ENCODE results near the gene ALKAL2.
A peak's percentile ranks its signal among the peaks of the same experiment; 100 is the strongest.
"Not testable (repeated sequence)": the region's sequence is repeated elsewhere in the genome, so short reads cannot be mapped to it uniquely, and the experiment has no call there.

ALKAL2 gene

GRCh38 chr2:287911-288757, at the start of gene ALKAL2:
Gene ALKAL2 (minus strand): TSS chr2:288091. CDS start chr2:287835, 256 bp downstream.
- TF ChIP-seq JUND (IDR thresholded peaks at IDR 0.05; ENCODE audit: low read depth): no peak
- no peak for DNase-seq (ENCODE audit: low read depth in 1 of 2, low spot score in 1 of 2)
- in situ Hi-C loops (cut with HindIII; ENCODE audit: low pct_unique_long_range_greater_than_20kb, low sequenced_read_pairs): no loop called here

GRCh38 chr2:336949-337348, 49.1 kb upstream of the ALKAL2 start:
- DNase-seq (ENCODE audit: low read depth in 1 of 2, low spot score in 1 of 2); in situ Hi-C loops (cut with HindIII; ENCODE audit: low pct_unique_long_range_greater_than_20kb, low sequenced_read_pairs): not testable (repeated sequence)

- in situ Hi-C loops (cut with HindIII; ENCODE audit: low pct_unique_long_range_greater_than_20kb, low sequenced_read_pairs): no loop called here
- no peak for TF ChIP-seq JUND (IDR thresholded peaks at IDR 0.05; ENCODE audit: low read depth)
- DNase-seq (ENCODE audit: low read depth in 1 of 2, low spot score in 1 of 2): no peak
Measured at GRCh38 chr2:336360-336759, 48.5 kb upstream of the ALKAL2 start.

- in situ Hi-C loops (cut with HindIII; ENCODE audit: low pct_unique_long_range_greater_than_20kb, low sequenced_read_pairs): no loop called here
- DNase-seq (ENCODE audit: low read depth in 1 of 2, low spot score in 1 of 2): peak in 1 of 2 experiments; percentile 19
- no peak for TF ChIP-seq JUND (IDR thresholded peaks at IDR 0.05; ENCODE audit: low read depth)
Measured at GRCh38 chr2:332592-332991, 44.7 kb upstream of the ALKAL2 start.

- DNase-seq (ENCODE audit: low read depth in 1 of 2, low spot score in 1 of 2): peak in 1 of 2 experiments; percentile 54
- in situ Hi-C loops (cut with HindIII; ENCODE audit: low pct_unique_long_range_greater_than_20kb, low sequenced_read_pairs): no loop called here
- no peak for TF ChIP-seq JUND (IDR thresholded peaks at IDR 0.05; ENCODE audit: low read depth)
Measured at GRCh38 chr2:328761-329160, 40.9 kb upstream of the ALKAL2 start.

GRCh38 chr2:323035-323434, 35.1 kb upstream of the ALKAL2 start:
- no peak for DNase-seq (ENCODE audit: low read depth in 1 of 2, low spot score in 1 of 2)
- no peak for TF ChIP-seq JUND (IDR thresholded peaks at IDR 0.05; ENCODE audit: low read depth)
- in situ Hi-C loops (cut with HindIII; ENCODE audit: low pct_unique_long_range_greater_than_20kb, low sequenced_read_pairs): no loop called here

- in situ Hi-C loops (cut with HindIII; ENCODE audit: low pct_unique_long_range_greater_than_20kb, low sequenced_read_pairs): no loop called here
- no peak for DNase-seq (ENCODE audit: low read depth in 1 of 2, low spot score in 1 of 2)
- TF ChIP-seq JUND (IDR thresholded peaks at IDR 0.05; ENCODE audit: low read depth): no peak
Measured at GRCh38 chr2:322326-322725, 34.4 kb upstream of the ALKAL2 start.

- no peak for DNase-seq (ENCODE audit: low read depth in 1 of 2, low spot score in 1 of 2)
- no peak for TF ChIP-seq JUND (IDR thresholded peaks at IDR 0.05; ENCODE audit: low read depth)
- in situ Hi-C loops (cut with HindIII; ENCODE audit: low pct_unique_long_range_greater_than_20kb, low sequenced_read_pairs): no loop called here
Measured at GRCh38 chr2:320561-320960, 32.7 kb upstream of the ALKAL2 start.

GRCh38 chr2:319059-319600, 31.2 kb upstream of the ALKAL2 start:
- in situ Hi-C loops (cut with HindIII; ENCODE audit: low pct_unique_long_range_greater_than_20kb, low sequenced_read_pairs): no loop called here
- no peak for TF ChIP-seq JUND (IDR thresholded peaks at IDR 0.05; ENCODE audit: low read depth)
- DNase-seq (ENCODE audit: low read depth in 1 of 2, low spot score in 1 of 2): no peak

- in situ Hi-C loops (cut with HindIII; ENCODE audit: low pct_unique_long_range_greater_than_20kb, low sequenced_read_pairs): no loop called here
- no peak for DNase-seq (ENCODE audit: low read depth in 1 of 2, low spot score in 1 of 2)
- TF ChIP-seq JUND (IDR thresholded peaks at IDR 0.05; ENCODE audit: low read depth): no peak
Measured at GRCh38 chr2:317501-318424, 29.9 kb upstream of the ALKAL2 start.

- in situ Hi-C loops (cut with HindIII; ENCODE audit: low pct_unique_long_range_greater_than_20kb, low sequenced_read_pairs): no loop called here
- no peak for TF ChIP-seq JUND (IDR thresholded peaks at IDR 0.05; ENCODE audit: low read depth)
- DNase-seq (ENCODE audit: low read depth in 1 of 2, low spot score in 1 of 2): no peak
Measured at GRCh38 chr2:316381-316780, 28.5 kb upstream of the ALKAL2 start.

- in situ Hi-C loops (cut with HindIII; ENCODE audit: low pct_unique_long_range_greater_than_20kb, low sequenced_read_pairs); DNase-seq (ENCODE audit: low read depth in 1 of 2, low spot score in 1 of 2): not testable (repeated sequence)
Measured at GRCh38 chr2:315925-316324, 28.0 kb upstream of the ALKAL2 start.
